K562 (cell line): Measurements from ENCODE around the gene RASSF3. TPM values are rescaled to one million over a fixed set of nuclear protein-coding genes. Genes with fewer than 3 reads are reported as not detected.

Experiments
- CCNT2 ChIP-seq: IDR thresholded peaks from 2 replicates; pipeline ENCODE4 v1.6.1; 2011; ENCODE audit warnings: borderline replicate concordance, low read depth, mild to moderate bottlenecking, moderate library complexity, mixed read lengths, low read length; ENCODE audit not compliant: insufficient read length; ENCODE audit errors: extremely low read depth
- GATAD2A ChIP-seq: fragments of 450-650 bp; IDR thresholded peaks from 2 replicates; pipeline ENCODE4 v1.6.1; 2017
- PYGO2 ChIP-seq: fragments of 450-650 bp; IDR thresholded peaks from 2 replicates; pipeline ENCODE4 v1.6.1; 2016; ENCODE audit warnings: mild to moderate bottlenecking, missing genetic modification characterization, moderate library complexity, missing compliant biosample characterization
- SFPQ ChIP-seq: fragments of 200-400 bp; formaldehyde crosslinking; IDR thresholded peaks from 2 replicates; pipeline ENCODE4 v1.6.1; 2017; ENCODE audit warnings: mild to moderate bottlenecking, low read depth, low read length, moderate library complexity
- SUPT5H ChIP-seq: fragments of 450-650 bp; IDR thresholded peaks from 2 replicates; pipeline ENCODE4 v1.6.1; 2016
- polyA plus RNA-seq, 8 experiments: library from polyadenylated mRNA; depleted of rRNA in 4 of 8; stranded (reverse) in 5 of 8; unstranded in 3 of 8; fragments of >200 nt; fragmentation: Nextera tagmentation in 2 of 8; fragmentation: Illumina TruSeq in 1 of 8; extraction: Ambion mirVana in 2 of 8; extraction: Trizol in 1 of 8; gene quantifications; 2 replicates each; pipeline versions ENCODE4 v1.2.1 to v1.2.3, GENCODE V29; 2011 to 2014; ENCODE audit warnings: inconsistent platforms in 1 of 8, missing spikeins in 1 of 8
- total RNA-seq, 7 experiments: library from RNA; depleted of rRNA in 6 of 7; stranded (reverse); fragments of >200 nt in 6 of 7; fragmentation: Illumina TruSeq in 2 of 7; extraction: Trizol in 2 of 7; gene quantifications; 2 replicates each; pipeline versions ENCODE4 v1.2.1 to v1.2.3, GENCODE V29; 2011 to 2021; ENCODE audit warnings: low replicate concordance in 1 of 7
- TF ChIP-seq, protein P1 (sequence below): fragments of 450-650 bp; IDR thresholded peaks from 2 replicates; pipeline ENCODE4 v1.6.1; 2016; ENCODE audit warnings: missing biosample characterization, missing genetic modification characterization
- TF ChIP-seq, protein P2 (sequence below): fragments of 450-650 bp; IDR thresholded peaks from 2 replicates; pipeline ENCODE4 v1.6.1; 2017; ENCODE audit warnings: antibody characterized with exemption, mild to moderate bottlenecking

Gene RASSF3
- total and polyA plus RNA-seq, 9 of the 15 experiments (the other 6 are each of a cell fraction or from before 2014, with no cell fraction given) = 3.7 to 39.2 (median 20.2) TPM

DNA sequence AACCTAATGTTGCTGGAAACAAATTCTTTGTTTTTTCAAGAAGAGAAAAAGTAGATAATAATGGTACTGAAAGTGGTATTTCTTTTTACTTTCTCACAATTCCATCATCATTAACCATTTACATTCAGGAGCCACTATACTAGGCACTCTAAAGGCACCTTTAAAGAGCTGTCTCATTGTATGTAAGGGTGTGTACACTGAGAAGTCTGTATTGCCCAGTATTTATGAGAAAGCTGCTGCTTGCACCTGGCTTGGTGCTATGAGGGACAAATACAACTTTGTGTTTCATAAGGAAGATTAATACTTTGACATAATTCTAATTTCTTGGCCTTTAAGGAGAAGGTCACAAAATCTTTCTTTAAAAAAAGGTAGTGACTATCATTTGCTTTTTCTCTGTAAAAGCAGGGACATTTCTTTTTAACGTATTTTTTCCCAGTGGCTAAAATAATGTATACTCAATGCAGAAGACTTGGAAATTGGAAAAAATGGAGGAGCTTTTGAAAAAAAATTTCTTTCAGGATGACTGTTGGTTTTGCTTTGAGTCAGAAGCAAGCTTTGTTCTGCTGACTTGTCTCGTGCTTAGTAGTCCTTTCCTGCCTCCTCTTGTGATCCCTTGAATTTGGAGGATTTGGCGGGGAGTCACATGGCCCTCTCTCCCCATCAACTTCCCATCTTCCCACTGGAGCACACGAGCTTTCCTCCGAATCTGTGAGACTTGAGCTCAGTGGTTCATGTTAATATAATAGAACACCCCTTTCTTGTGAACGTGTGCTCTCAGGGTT is 50.1 kb downstream of the RASSF3 start (continued):
- TF ChIP-seq PYGO2 (tag) = no peak
- no peak for TF ChIP-seq CCNT2
- TF ChIP-seq, protein P1, sequence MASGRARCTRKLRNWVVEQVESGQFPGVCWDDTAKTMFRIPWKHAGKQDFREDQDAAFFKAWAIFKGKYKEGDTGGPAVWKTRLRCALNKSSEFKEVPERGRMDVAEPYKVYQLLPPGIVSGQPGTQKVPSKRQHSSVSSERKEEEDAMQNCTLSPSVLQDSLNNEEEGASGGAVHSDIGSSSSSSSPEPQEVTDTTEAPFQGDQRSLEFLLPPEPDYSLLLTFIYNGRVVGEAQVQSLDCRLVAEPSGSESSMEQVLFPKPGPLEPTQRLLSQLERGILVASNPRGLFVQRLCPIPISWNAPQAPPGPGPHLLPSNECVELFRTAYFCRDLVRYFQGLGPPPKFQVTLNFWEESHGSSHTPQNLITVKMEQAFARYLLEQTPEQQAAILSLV (tag) = no peak
- no peak for TF ChIP-seq SFPQ
- no peak for TF ChIP-seq SUPT5H
- no peak for TF ChIP-seq GATAD2A
- TF ChIP-seq, protein P2, sequence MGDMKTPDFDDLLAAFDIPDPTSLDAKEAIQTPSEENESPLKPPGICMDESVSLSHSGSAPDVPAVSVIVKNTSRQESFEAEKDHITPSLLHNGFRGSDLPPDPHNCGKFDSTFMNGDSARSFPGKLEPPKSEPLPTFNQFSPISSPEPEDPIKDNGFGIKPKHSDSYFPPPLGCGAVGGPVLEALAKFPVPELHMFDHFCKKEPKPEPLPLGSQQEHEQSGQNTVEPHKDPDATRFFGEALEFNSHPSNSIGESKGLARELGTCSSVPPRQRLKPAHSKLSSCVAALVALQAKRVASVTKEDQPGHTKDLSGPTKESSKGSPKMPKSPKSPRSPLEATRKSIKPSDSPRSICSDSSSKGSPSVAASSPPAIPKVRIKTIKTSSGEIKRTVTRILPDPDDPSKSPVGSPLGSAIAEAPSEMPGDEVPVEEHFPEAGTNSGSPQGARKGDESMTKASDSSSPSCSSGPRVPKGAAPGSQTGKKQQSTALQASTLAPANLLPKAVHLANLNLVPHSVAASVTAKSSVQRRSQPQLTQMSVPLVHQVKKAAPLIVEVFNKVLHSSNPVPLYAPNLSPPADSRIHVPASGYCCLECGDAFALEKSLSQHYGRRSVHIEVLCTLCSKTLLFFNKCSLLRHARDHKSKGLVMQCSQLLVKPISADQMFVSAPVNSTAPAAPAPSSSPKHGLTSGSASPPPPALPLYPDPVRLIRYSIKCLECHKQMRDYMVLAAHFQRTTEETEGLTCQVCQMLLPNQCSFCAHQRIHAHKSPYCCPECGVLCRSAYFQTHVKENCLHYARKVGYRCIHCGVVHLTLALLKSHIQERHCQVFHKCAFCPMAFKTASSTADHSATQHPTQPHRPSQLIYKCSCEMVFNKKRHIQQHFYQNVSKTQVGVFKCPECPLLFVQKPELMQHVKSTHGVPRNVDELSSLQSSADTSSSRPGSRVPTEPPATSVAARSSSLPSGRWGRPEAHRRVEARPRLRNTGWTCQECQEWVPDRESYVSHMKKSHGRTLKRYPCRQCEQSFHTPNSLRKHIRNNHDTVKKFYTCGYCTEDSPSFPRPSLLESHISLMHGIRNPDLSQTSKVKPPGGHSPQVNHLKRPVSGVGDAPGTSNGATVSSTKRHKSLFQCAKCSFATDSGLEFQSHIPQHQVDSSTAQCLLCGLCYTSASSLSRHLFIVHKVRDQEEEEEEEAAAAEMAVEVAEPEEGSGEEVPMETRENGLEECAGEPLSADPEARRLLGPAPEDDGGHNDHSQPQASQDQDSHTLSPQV = no peak
